ENCODE measurements around the gene CYTH3.

DNA sequence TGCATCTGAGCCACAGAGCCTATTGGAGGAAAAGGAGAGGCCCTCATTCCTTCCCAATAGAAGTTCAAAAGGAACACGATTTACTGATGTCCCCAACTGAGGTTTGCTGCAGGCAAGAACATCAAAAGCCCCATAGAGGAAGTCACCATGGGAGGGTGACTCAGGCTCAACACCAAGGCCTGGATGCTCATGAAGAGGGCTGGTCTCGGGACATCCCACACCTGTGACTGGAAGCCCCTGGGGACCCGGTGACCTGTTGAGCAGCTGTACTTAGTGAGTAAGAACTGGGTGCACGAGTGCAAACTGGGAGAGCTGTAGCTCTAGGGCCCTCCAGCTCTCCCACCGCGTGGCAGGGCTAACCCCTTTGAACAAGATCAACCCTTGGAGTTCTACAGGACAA is 38.0 kb downstream of the CYTH3 start:
- TF ChIP-seq POLR2A (IDR thresholded peaks at IDR 0.05; ENCODE audit: low read depth, low read length), result no peak
- TF ChIP-seq TAF1 (IDR thresholded peaks at IDR 0.05; ENCODE audit: low read depth, low read length), result no peak
- TF ChIP-seq PAX5 (IDR thresholded peaks at IDR 0.05; ENCODE audit: insufficient read depth, low read length, severe bottlenecking), result no peak
